ENCODE measurements around the gene SEPTIN1. TPM values are rescaled to one million over a fixed set of nuclear protein-coding genes. Genes with fewer than 3 reads are reported as not detected.

The SEPTIN1 gene
- total and polyA plus RNA-seq, 2 of the 13 experiments (the other 11 are each of a cell fraction or from before 2014, with no cell fraction given), result 0.18 to 0.67 TPM

GRCh38 chr16:30355144-30355953 is 27.0 kb downstream of the SEPTIN1 start, which contains the start of gene CD2BP2 (continued):
- TF ChIP-seq PRDM15 (CRISPR knock-in tag; IDR thresholded peaks at IDR 0.05) (peak; percentile 91), ZNF7 (CRISPR knock-in tag; IDR thresholded peaks at IDR 0.05) (no peak), HNF1B (CRISPR knock-in tag; IDR thresholded peaks at IDR 0.05) (peak; percentile 22; the same call in 1 of the 2 replicates), CHD2 (IDR thresholded peaks at IDR 0.05; ENCODE audit: low read depth, low read length) (peak; percentile 42), ZBTB2 (CRISPR knock-in tag; IDR thresholded peaks at IDR 0.05; ENCODE audit: low read depth) (peak; percentile 26; the same call in 1 of the 2 replicates), ZSCAN21 (CRISPR knock-in tag; IDR thresholded peaks at IDR 0.05; ENCODE audit: borderline replicate concordance) (peak; percentile 79), GMEB1 (CRISPR knock-in tag; IDR thresholded peaks at IDR 0.05; ENCODE audit: borderline replicate concordance) (peak; percentile 90), GABPB1 (CRISPR knock-in tag; IDR thresholded peaks at IDR 0.05) (peak; percentile 98), NRL (CRISPR knock-in tag; IDR thresholded peaks at IDR 0.05; ENCODE audit: borderline replicate concordance) (peak; percentile 54; the same call in 1 of the 2 replicates), NAIF1 (CRISPR knock-in tag; IDR thresholded peaks at IDR 0.05; ENCODE audit: borderline replicate concordance) (peak; percentile 33), ZFP91 (CRISPR knock-in tag; IDR thresholded peaks at IDR 0.05; ENCODE audit: borderline replicate concordance) (peak; percentile 99), NR2F1 (CRISPR knock-in tag; IDR thresholded peaks at IDR 0.05) (peak in 1 of 2 experiments; percentile 82; a peak in 3 of 4 replicates), FIP1L1 (IDR thresholded peaks at IDR 0.05; ENCODE audit: borderline replicate concordance, insufficient read depth, low read depth, low read length) (peak; percentile 76; the same call in 1 of the 2 replicates), SMC3 (IDR thresholded peaks at IDR 0.05; ENCODE audit: low read length) (0 out of 2 replicates have a peak, but pooled peaks have one; percentile 11), ATF3 (CRISPR knock-in tag; IDR thresholded peaks at IDR 0.05) (0 out of 2 replicates have a peak, but pooled peaks have one; percentile 14)
